SK-N-MC (cell line): ENCODE results near the gene MRTFA.
"Not testable (repeated sequence)": the region's sequence is repeated elsewhere in the genome, so short reads cannot be mapped to it uniquely, and the experiment has no call there.

Source experiments
- DNase-seq: peaks from one replicate; pipeline ENCODE4 v3.0.0-alpha.2; 2011; ENCODE audit warnings: low read depth, low spot score
- H3K27ac ChIP-seq: fragments of 200-600 bp; sonication (generic); 2 replicates; pipeline ENCODE4 v1.5.1; 2016; ENCODE audit warnings: mixed run types
- H3K36me3 ChIP-seq: fragments of 200-600 bp; sonication (generic); 2 replicates; pipeline ENCODE4 v1.6.1; 2017; ENCODE audit warnings: antibody characterized with exemption, low read length, mixed read lengths; ENCODE audit not compliant: insufficient read depth
- H3K4me3 ChIP-seq: fragments of 200-600 bp; sonication (generic); 2 replicates; pipeline ENCODE4 v1.5.1; 2016
- H3K9ac ChIP-seq: fragments of 200-600 bp; sonication (generic); 2 replicates; pipeline ENCODE4 v1.8.0; 2017; ENCODE audit warnings: mixed run types, mixed read lengths; ENCODE audit not compliant: insufficient read length
- H3K9me3 ChIP-seq: fragments of 200-600 bp; sonication (generic); 2 replicates; pipeline ENCODE4 v1.6.1; 2017; ENCODE audit warnings: low read depth, mild to moderate bottlenecking, antibody characterized with exemption, low read length, moderate library complexity, mixed read lengths
- EZH2 ChIP-seq: fragments of 200-600 bp; sonication (generic); IDR thresholded peaks from one replicate; pipeline ENCODE4 v1.6.1; 2017; ENCODE audit warnings: antibody characterized with exemption
- FOXP2 ChIP-seq: optimal IDR thresholded peaks from 2 replicates; pipeline ENCODE3; 2011; ENCODE audit warnings: mild to moderate bottlenecking, moderate library complexity; ENCODE audit not compliant: insufficient read depth; ENCODE audit errors: extremely low read length, control extremely low read depth
- POLR2AphosphoS5 ChIP-seq: IDR thresholded peaks from 2 replicates; pipeline ENCODE4 v1.6.1; 2012; ENCODE audit warnings: mild to moderate bottlenecking, low read depth, low read length, borderline replicate concordance

The MRTFA gene

GRCh38 chr22:40553014-40553554 lies 83.4 kb downstream of the MRTFA start:
- Histone ChIP-seq H3K9me3 (no peaks in the 10 kb centered on the region), H3K27ac (peak overlapping the region; percentile 22; the same call in 1 of the 2 replicates), H3K36me3 (peaks cover 6% of the 10 kb centered on the region; the same call in 1 of the 2 replicates), H3K4me3 (no peak overlapping the region), H3K9ac (no peak overlapping the region)
- TF ChIP-seq FOXP2 (no peak), POLR2AphosphoS5 (no peak), EZH2 (no peak)
- no peak for DNase-seq

- Histone ChIP-seq H3K9ac (no peak overlapping the region), H3K27ac (no peak overlapping the region), H3K9me3 (no peaks in the 10 kb centered on the region), H3K4me3 (no peak overlapping the region), H3K36me3 (peaks cover 6% of the 10 kb centered on the region; the same call in 1 of the 2 replicates)
- TF ChIP-seq FOXP2 (no peak), POLR2AphosphoS5 (no peak), EZH2 (no peak)
- no peak for DNase-seq
These were observed 84.4 kb downstream of the MRTFA start for GRCh38 chr22:40552070-40552469.

GRCh38 chr22:40547729-40548143 lies 88.8 kb downstream of the MRTFA start:
- no peak overlapping the region for H3K9ac ChIP-seq
- TF ChIP-seq FOXP2 (no peak), EZH2 (no peak), POLR2AphosphoS5 (no peak)
- DNase-seq: no peak
- no peak overlapping the region for H3K4me3 ChIP-seq
- H3K36me3 ChIP-seq: peaks cover 10% of the 10 kb centered on the region; the same call in 1 of the 2 replicates
- H3K9me3 ChIP-seq: no peaks in the 10 kb centered on the region
- no peak overlapping the region for H3K27ac ChIP-seq

- Histone ChIP-seq H3K27ac (no peak overlapping the region), H3K36me3 (peaks cover 4% of the 10 kb centered on the region; the same call in 1 of the 2 replicates), H3K9me3 (no peaks in the 10 kb centered on the region), H3K4me3 (no peak overlapping the region), H3K9ac (no peak overlapping the region)
- no peak for DNase-seq
- no peak for TF ChIP-seq FOXP2
- TF ChIP-seq EZH2: no peak
- no peak for TF ChIP-seq POLR2AphosphoS5
These were observed 91.8 kb downstream of the MRTFA start for GRCh38 chr22:40544758-40545157.

GRCh38 chr22:40542821-40543540 lies 93.5 kb downstream of the MRTFA start:
- Histone ChIP-seq H3K4me3 (no peak overlapping the region), H3K27ac (peak overlapping the region; percentile 16; the same call in 1 of the 2 replicates), H3K9me3 (no peaks in the 10 kb centered on the region), H3K9ac (no peak overlapping the region), H3K36me3 (peaks cover 4% of the 10 kb centered on the region; the same call in 1 of the 2 replicates)
- no peak for DNase-seq
- TF ChIP-seq POLR2AphosphoS5 (no peak), EZH2 (no peak)

GRCh38 chr22:40541300-40541699 lies 95.2 kb downstream of the MRTFA start:
- no peak for DNase-seq
- no peak for TF ChIP-seq FOXP2
- TF ChIP-seq POLR2AphosphoS5: no peak
- TF ChIP-seq EZH2: no peak
- Histone ChIP-seq H3K4me3 (no peak overlapping the region), H3K27ac (no peak overlapping the region), H3K36me3 (peaks cover 3% of the 10 kb centered on the region; the same call in 1 of the 2 replicates), H3K9ac (no peak overlapping the region), H3K9me3 (no peaks in the 10 kb centered on the region)

GRCh38 chr22:40540265-40540664 lies 96.3 kb downstream of the MRTFA start:
- no peak overlapping the region for H3K9ac ChIP-seq
- no peaks in the 10 kb centered on the region for H3K9me3 ChIP-seq
- TF ChIP-seq FOXP2 (no peak), EZH2 (no peak), POLR2AphosphoS5 (no peak)
- H3K36me3 ChIP-seq: no peaks in the 10 kb centered on the region
- H3K4me3 ChIP-seq: no peak overlapping the region
- DNase-seq: no peak
- no peak overlapping the region for H3K27ac ChIP-seq

- H3K4me3 ChIP-seq, H3K9ac ChIP-seq, H3K36me3 ChIP-seq, H3K9me3 ChIP-seq, H3K27ac ChIP-seq, DNase-seq: not testable (repeated sequence)
These were observed 100.4 kb downstream of the MRTFA start for GRCh38 chr22:40536149-40536548.
